ENCODE data around the gene KCNA1. TPM values are rescaled to one million over a fixed set of nuclear protein-coding genes. Genes with fewer than 3 reads are reported as not detected.

KCNA1 gene
- total RNA-seq (not detected), polyA plus RNA-seq (not detected)

- no peaks in the 10 kb centered on the region for H3K9me3 ChIP-seq (ENCODE audit: control insufficient read depth in 2 of 2, low read length in 2 of 2)
- no peak within 1 kb of the TSS for H3K27ac Mint-ChIP-seq
- peaks cover 0 to 26% (median 7%) of the 10 kb centered on the region in 4 donors for H3K4me1 Mint-ChIP-seq
- H3K36me3 ChIP-seq (ENCODE audit: control insufficient read depth, insufficient read depth, low read length), result no peaks in the 10 kb centered on the region
- peaks cover 4% of the 10 kb centered on the region for H3K36me3 Mint-ChIP-seq
- peaks cover 45% of the 10 kb centered on the region for H3K27me3 ChIP-seq (ENCODE audit: control insufficient read depth, insufficient read depth, low read length)
- no peak for DNase-seq
- H3K9me3 Mint-ChIP-seq, result peaks cover 0 to 3% (median 0%) of the 10 kb centered on the region in 7 donors
- peaks cover 27% of the 10 kb centered on the region for H3K4me1 ChIP-seq (ENCODE audit: control insufficient read depth, insufficient read depth, low read length, poor library complexity, severe bottlenecking)
- peak within 1 kb of the TSS; percentile 66 for H3K4me3 ChIP-seq (ENCODE audit: low read depth, low read length)
- peaks cover 41% of the 10 kb centered on the region for H3K27me3 Mint-ChIP-seq
- no peak within 1 kb of the TSS for H3K27ac ChIP-seq (ENCODE audit: insufficient read depth, low read length, poor library complexity, severe bottlenecking)
- no peak for ATAC-seq (ENCODE audit: low read depth in 2 of 2)
- H3K4me3 Mint-ChIP-seq, result peak within 1 kb of the TSS; percentile 83 to 90 (median 86)
Measured at GRCh38 chr12:4909734-4910501, at the start of gene KCNA1. Gene KCNA1, plus strand, starts transcription at chr12:4909905. Its CDS starts 1,474 bp downstream, at chr12:4911379.

- DNase-seq (no peak), ATAC-seq (ENCODE audit: low read depth in 2 of 2) (no peak)
- Mint-ChIP-seq H3K4me3 (no peak overlapping the region), H3K9me3 (peaks cover 0 to 2% (median 0%) of the 10 kb centered on the region in 7 donors), H3K27ac (no peak overlapping the region), H3K27me3 (peaks cover 60% of the 10 kb centered on the region), H3K4me1 (peaks cover 0 to 21% (median 13%) of the 10 kb centered on the region in 4 donors), H3K36me3 (no peaks in the 10 kb centered on the region)
- H3K27me3 ChIP-seq (ENCODE audit: control insufficient read depth, insufficient read depth, low read length), result peaks cover 2% of the 10 kb centered on the region
- H3K4me3 ChIP-seq (ENCODE audit: low read depth, low read length), result no peak overlapping the region
- H3K36me3 ChIP-seq (ENCODE audit: control insufficient read depth, insufficient read depth, low read length), result no peaks in the 10 kb centered on the region
- H3K9me3 ChIP-seq (ENCODE audit: control insufficient read depth in 2 of 2, low read length in 2 of 2), result no peaks in the 10 kb centered on the region
- H3K27ac ChIP-seq (ENCODE audit: insufficient read depth, low read length, poor library complexity, severe bottlenecking), result no peak overlapping the region
- H3K4me1 ChIP-seq (ENCODE audit: control insufficient read depth, insufficient read depth, low read length, poor library complexity, severe bottlenecking), result peaks cover 6% of the 10 kb centered on the region
Measured at GRCh38 chr12:4860741-4861140, 49.0 kb upstream of the KCNA1 start.

- Mint-ChIP-seq H3K9me3 (peaks cover 0 to 2% (median 0%) of the 10 kb centered on the region in 7 donors), H3K36me3 (no peaks in the 10 kb centered on the region), H3K4me1 (peaks cover 0 to 9% (median 4%) of the 10 kb centered on the region in 4 donors), H3K27ac (peak overlapping the region in 1 of 3 donors; percentile 9), H3K27me3 (peaks cover 54% of the 10 kb centered on the region), H3K4me3 (no peak overlapping the region)
- Histone ChIP-seq H3K27me3 (ENCODE audit: control insufficient read depth, insufficient read depth, low read length) (peaks cover 6% of the 10 kb centered on the region), H3K4me3 (ENCODE audit: low read depth, low read length) (no peak overlapping the region), H3K9me3 (ENCODE audit: control insufficient read depth in 2 of 2, low read length in 2 of 2) (no peaks in the 10 kb centered on the region), H3K4me1 (ENCODE audit: control insufficient read depth, insufficient read depth, low read length, poor library complexity, severe bottlenecking) (peaks cover 5% of the 10 kb centered on the region), H3K27ac (ENCODE audit: insufficient read depth, low read length, poor library complexity, severe bottlenecking) (no peak overlapping the region), H3K36me3 (ENCODE audit: control insufficient read depth, insufficient read depth, low read length) (no peaks in the 10 kb centered on the region)
- ATAC-seq (ENCODE audit: low read depth in 2 of 2), result no peak
- DNase-seq, result no peak
Measured at GRCh38 chr12:4862809-4863208, 46.9 kb upstream of the KCNA1 start.

- no peak overlapping the region for H3K27ac ChIP-seq (ENCODE audit: insufficient read depth, low read length, poor library complexity, severe bottlenecking)
- DNase-seq (no peak), ATAC-seq (ENCODE audit: low read depth in 2 of 2) (no peak)
- peaks cover 7% of the 10 kb centered on the region for H3K27me3 ChIP-seq (ENCODE audit: control insufficient read depth, insufficient read depth, low read length)
- peaks cover 0 to 2% (median 0%) of the 10 kb centered on the region in 7 donors for H3K9me3 Mint-ChIP-seq
- no peak overlapping the region for H3K4me3 ChIP-seq (ENCODE audit: low read depth, low read length)
- H3K36me3 Mint-ChIP-seq, result no peaks in the 10 kb centered on the region
- H3K27ac Mint-ChIP-seq, result no peak overlapping the region
- H3K36me3 ChIP-seq (ENCODE audit: control insufficient read depth, insufficient read depth, low read length), result no peaks in the 10 kb centered on the region
- H3K9me3 ChIP-seq (ENCODE audit: control insufficient read depth in 2 of 2, low read length in 2 of 2), result no peaks in the 10 kb centered on the region
- H3K4me1 ChIP-seq (ENCODE audit: control insufficient read depth, insufficient read depth, low read length, poor library complexity, severe bottlenecking), result no peaks in the 10 kb centered on the region
- H3K4me1 Mint-ChIP-seq, result no peaks in the 10 kb centered on the region
- H3K27me3 Mint-ChIP-seq, result peaks cover 51% of the 10 kb centered on the region
- no peak overlapping the region for H3K4me3 Mint-ChIP-seq
Measured at GRCh38 chr12:4864575-4864974, 45.1 kb upstream of the KCNA1 start.

GRCh38 chr12:4865246-4865645 lies 44.5 kb upstream of the KCNA1 start:
- Mint-ChIP-seq H3K9me3 (peaks cover 0 to 2% (median 0%) of the 10 kb centered on the region in 7 donors), H3K4me1 (no peaks in the 10 kb centered on the region), H3K27me3 (peaks cover 55% of the 10 kb centered on the region), H3K36me3 (no peaks in the 10 kb centered on the region), H3K27ac (no peak overlapping the region), H3K4me3 (no peak overlapping the region)
- H3K27me3 ChIP-seq (ENCODE audit: control insufficient read depth, insufficient read depth, low read length), result peaks cover 7% of the 10 kb centered on the region
- H3K4me3 ChIP-seq (ENCODE audit: low read depth, low read length), result no peak overlapping the region
- no peak overlapping the region for H3K27ac ChIP-seq (ENCODE audit: insufficient read depth, low read length, poor library complexity, severe bottlenecking)
- H3K4me1 ChIP-seq (ENCODE audit: control insufficient read depth, insufficient read depth, low read length, poor library complexity, severe bottlenecking), result no peaks in the 10 kb centered on the region
- no peak for DNase-seq
- H3K9me3 ChIP-seq (ENCODE audit: control insufficient read depth in 2 of 2, low read length in 2 of 2), result no peaks in the 10 kb centered on the region
- no peak for ATAC-seq (ENCODE audit: low read depth in 2 of 2)
- no peaks in the 10 kb centered on the region for H3K36me3 ChIP-seq (ENCODE audit: control insufficient read depth, insufficient read depth, low read length)

GRCh38 chr12:4866299-4866698 lies 43.4 kb upstream of the KCNA1 start:
- Histone ChIP-seq H3K9me3 (ENCODE audit: control insufficient read depth in 2 of 2, low read length in 2 of 2) (no peaks in the 10 kb centered on the region), H3K4me3 (ENCODE audit: low read depth, low read length) (no peak overlapping the region), H3K27me3 (ENCODE audit: control insufficient read depth, insufficient read depth, low read length) (peaks cover 7% of the 10 kb centered on the region), H3K36me3 (ENCODE audit: control insufficient read depth, insufficient read depth, low read length) (no peaks in the 10 kb centered on the region), H3K27ac (ENCODE audit: insufficient read depth, low read length, poor library complexity, severe bottlenecking) (no peak overlapping the region), H3K4me1 (ENCODE audit: control insufficient read depth, insufficient read depth, low read length, poor library complexity, severe bottlenecking) (no peaks in the 10 kb centered on the region)
- Mint-ChIP-seq H3K9me3 (peaks cover 0 to 2% (median 0%) of the 10 kb centered on the region in 7 donors), H3K4me3 (no peak overlapping the region), H3K27ac (no peak overlapping the region), H3K27me3 (peaks cover 52% of the 10 kb centered on the region), H3K4me1 (no peaks in the 10 kb centered on the region), H3K36me3 (no peaks in the 10 kb centered on the region)
- DNase-seq (no peak), ATAC-seq (ENCODE audit: low read depth in 2 of 2) (no peak)

GRCh38 chr12:4867384-4867783 lies 42.3 kb upstream of the KCNA1 start:
- no peak overlapping the region for H3K27ac Mint-ChIP-seq
- Histone ChIP-seq H3K4me3 (ENCODE audit: low read depth, low read length) (no peak overlapping the region), H3K36me3 (ENCODE audit: control insufficient read depth, insufficient read depth, low read length) (no peaks in the 10 kb centered on the region), H3K4me1 (ENCODE audit: control insufficient read depth, insufficient read depth, low read length, poor library complexity, severe bottlenecking) (no peaks in the 10 kb centered on the region), H3K27me3 (ENCODE audit: control insufficient read depth, insufficient read depth, low read length) (peaks cover 7% of the 10 kb centered on the region), H3K9me3 (ENCODE audit: control insufficient read depth in 2 of 2, low read length in 2 of 2) (no peaks in the 10 kb centered on the region), H3K27ac (ENCODE audit: insufficient read depth, low read length, poor library complexity, severe bottlenecking) (no peak overlapping the region)
- H3K27me3 Mint-ChIP-seq, result peaks cover 44% of the 10 kb centered on the region
- H3K9me3 Mint-ChIP-seq, result peaks cover 0 to 2% (median 0%) of the 10 kb centered on the region in 7 donors
- no peak for DNase-seq
- H3K4me3 Mint-ChIP-seq, result no peak overlapping the region
- no peak for ATAC-seq (ENCODE audit: low read depth in 2 of 2)
- H3K36me3 Mint-ChIP-seq, result no peaks in the 10 kb centered on the region
- H3K4me1 Mint-ChIP-seq, result no peaks in the 10 kb centered on the region

- Mint-ChIP-seq H3K9me3 (no peaks in the 10 kb centered on the region), H3K36me3 (no peaks in the 10 kb centered on the region), H3K27me3 (peaks cover 28% of the 10 kb centered on the region), H3K27ac (peak overlapping the region in 1 of 3 donors; percentile 15), H3K4me1 (no peaks in the 10 kb centered on the region), H3K4me3 (no peak overlapping the region)
- no peaks in the 10 kb centered on the region for H3K4me1 ChIP-seq (ENCODE audit: control insufficient read depth, insufficient read depth, low read length, poor library complexity, severe bottlenecking)
- no peak for DNase-seq
- H3K9me3 ChIP-seq (ENCODE audit: control insufficient read depth in 2 of 2, low read length in 2 of 2), result no peaks in the 10 kb centered on the region
- no peak overlapping the region for H3K4me3 ChIP-seq (ENCODE audit: low read depth, low read length)
- no peaks in the 10 kb centered on the region for H3K36me3 ChIP-seq (ENCODE audit: control insufficient read depth, insufficient read depth, low read length)
- peaks cover 7% of the 10 kb centered on the region for H3K27me3 ChIP-seq (ENCODE audit: control insufficient read depth, insufficient read depth, low read length)
- ATAC-seq (ENCODE audit: low read depth in 2 of 2), result no peak
- no peak overlapping the region for H3K27ac ChIP-seq (ENCODE audit: insufficient read depth, low read length, poor library complexity, severe bottlenecking)
Measured at GRCh38 chr12:4870423-4870822, 39.3 kb upstream of the KCNA1 start.

Measured in CD4-positive, CD25-positive, alpha-beta regulatory T cell (primary cell).